MM.1S (cell line): Measurements from ENCODE around the gene VAC14.

ENCODE experiments used
- DNase-seq: peaks from one replicate; pipeline ENCODE4 v3.0.0-alpha.2; 2015
- H2AFZ ChIP-seq: fragments of 300-600 bp; sonication (generic); 2 replicates; pipeline ENCODE4 v1.6.0; 2016; ENCODE audit warnings: antibody characterized with exemption, low read length
- H3F3A ChIP-seq: fragments of 300-600 bp; sonication (generic); 2 replicates; pipeline ENCODE4 v1.6.1; 2016; ENCODE audit warnings: mild to moderate bottlenecking, antibody characterized with exemption, low read length, moderate library complexity, mixed read lengths; ENCODE audit not compliant: insufficient read depth
- H3K27ac ChIP-seq: fragments of 300-600 bp; sonication (generic); 2 replicates; pipeline ENCODE4 v1.5.1; 2016; ENCODE audit warnings: mild to moderate bottlenecking, low read length
- H3K27me3 ChIP-seq: fragments of 300-600 bp; sonication (generic); replicated peaks from 2 replicates; pipeline ENCODE4 v1.6.0; 2016; ENCODE audit warnings: low read length; ENCODE audit not compliant: insufficient read depth
- H3K36me3 ChIP-seq: fragments of 300-600 bp; sonication (generic); replicated peaks from 2 replicates; pipeline ENCODE4 v1.6.1; 2016; ENCODE audit warnings: mild to moderate bottlenecking, low read length, mixed read lengths; ENCODE audit not compliant: insufficient read depth
- H3K4me1 ChIP-seq: fragments of 300-600 bp; sonication (generic); 2 replicates; pipeline ENCODE4 v1.6.1; 2016; ENCODE audit warnings: low read length, mixed read lengths
- H3K4me2 ChIP-seq: fragments of 300-600 bp; sonication (generic); 2 replicates; pipeline ENCODE4 v1.6.0; 2016; ENCODE audit warnings: low read depth, low read length
- H3K4me3 ChIP-seq: fragments of 300-600 bp; sonication (generic); 2 replicates; pipeline ENCODE4 v1.5.1; 2016; ENCODE audit warnings: low read length, mixed read lengths
- H3K79me2 ChIP-seq: fragments of 300-600 bp; sonication (generic); 2 replicates; pipeline ENCODE4 v1.6.1; 2016; ENCODE audit warnings: mixed run types, low read length, mixed read lengths
- H3K9ac ChIP-seq: fragments of 300-600 bp; sonication (generic); 2 replicates; pipeline ENCODE4 v1.6.1; 2016; ENCODE audit warnings: low read length, mixed read lengths
- H3K9me2 ChIP-seq: fragments of 300-600 bp; sonication (generic); replicated peaks from 2 replicates; pipeline ENCODE4 v1.6.1; 2016; ENCODE audit warnings: mild to moderate bottlenecking, low read length, mixed read lengths; ENCODE audit not compliant: insufficient read depth
- H3K9me3 ChIP-seq: fragments of 300-600 bp; sonication (generic); replicated peaks from 2 replicates; pipeline ENCODE4 v1.6.1; 2016; ENCODE audit warnings: mild to moderate bottlenecking, low read length, mixed read lengths; ENCODE audit not compliant: insufficient read depth
- H4K20me1 ChIP-seq: fragments of 300-600 bp; sonication (generic); 2 replicates; pipeline ENCODE4 v1.6.1; 2016; ENCODE audit warnings: mild to moderate bottlenecking, low read length, moderate library complexity, mixed read lengths; ENCODE audit not compliant: insufficient read depth
- CTCF ChIP-seq: fragments of 300-600 bp; sonication (generic); IDR thresholded peaks from 2 replicates; pipeline ENCODE4 v1.5.1; 2016; ENCODE audit warnings: antibody characterized with exemption, low read length, mixed read lengths
- EZH2 ChIP-seq: fragments of 300-600 bp; sonication (generic); optimal IDR thresholded peaks from 2 replicates; pipeline ENCODE3; 2017; ENCODE audit warnings: low read depth, mild to moderate bottlenecking, antibody characterized with exemption, low read length, mixed read lengths
- EZH2phosphoT487 ChIP-seq: fragments of 300-600 bp; sonication (generic); IDR thresholded peaks from 2 replicates; pipeline ENCODE4 v1.6.1; 2018; ENCODE audit warnings: antibody characterized with exemption, low read length

VAC14 gene

DNA sequence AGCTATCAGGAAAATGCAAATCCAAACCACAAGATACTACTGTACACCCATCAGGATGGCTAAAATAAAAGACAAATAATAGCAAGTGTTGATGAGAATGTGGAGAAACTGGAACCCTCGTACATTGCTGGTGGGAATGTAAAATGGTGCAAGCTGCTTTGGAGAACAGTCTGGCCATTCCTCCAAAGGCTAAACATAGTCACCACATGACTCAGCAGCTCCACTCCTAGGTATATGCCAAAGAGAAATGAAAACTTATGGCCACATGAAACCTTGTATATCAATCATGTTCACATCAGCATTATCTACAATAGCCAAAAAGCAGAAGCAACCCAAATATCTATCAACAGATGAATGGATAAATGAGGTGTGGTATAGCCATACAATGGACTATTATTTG lies 28.5 kb downstream of the VAC14 start:
- Histone ChIP-seq H3F3A (no peaks in the 10 kb centered on the region), H3K36me3 (no peaks in the 10 kb centered on the region), H3K9ac (no peak overlapping the region), H3K79me2 (no peaks in the 10 kb centered on the region), H3K4me2 (no peak overlapping the region), H3K4me3 (no peak overlapping the region), H3K27me3 (no peaks in the 10 kb centered on the region), H2AFZ (no peak overlapping the region), H4K20me1 (no peaks in the 10 kb centered on the region), H3K9me3 (no peaks in the 10 kb centered on the region), H3K9me2 (no peaks in the 10 kb centered on the region), H3K27ac (no peak overlapping the region), H3K4me1 (no peaks in the 10 kb centered on the region)
- no peak for DNase-seq
- TF ChIP-seq EZH2phosphoT487 (no peak), CTCF (no peak), EZH2 (no peak)

GRCh38 chr16:70770626-70771552 lies 30.1 kb downstream of the VAC14 start:
- H2AFZ ChIP-seq = no peak overlapping the region
- no peaks in the 10 kb centered on the region for H3K27me3 ChIP-seq
- no peak overlapping the region for H3K4me3 ChIP-seq
- H3K9ac ChIP-seq = no peak overlapping the region
- H3K9me3 ChIP-seq = no peaks in the 10 kb centered on the region
- DNase-seq = no peak
- H3K36me3 ChIP-seq = no peaks in the 10 kb centered on the region
- no peaks in the 10 kb centered on the region for H4K20me1 ChIP-seq
- H3K9me2 ChIP-seq = no peaks in the 10 kb centered on the region
- no peaks in the 10 kb centered on the region for H3F3A ChIP-seq
- no peaks in the 10 kb centered on the region for H3K4me1 ChIP-seq
- H3K27ac ChIP-seq = no peak overlapping the region
- no peaks in the 10 kb centered on the region for H3K79me2 ChIP-seq
- TF ChIP-seq EZH2 (no peak), CTCF (peak; percentile 85)
- no peak overlapping the region for H3K4me2 ChIP-seq

GRCh38 chr16:70770291-70770625 lies 30.7 kb downstream of the VAC14 start:
- no peak for DNase-seq
- no peaks in the 10 kb centered on the region for H4K20me1 ChIP-seq
- H3K9ac ChIP-seq = no peak overlapping the region
- no peak overlapping the region for H3K4me3 ChIP-seq
- no peaks in the 10 kb centered on the region for H3K4me1 ChIP-seq
- no peaks in the 10 kb centered on the region for H3K36me3 ChIP-seq
- no peaks in the 10 kb centered on the region for H3F3A ChIP-seq
- no peaks in the 10 kb centered on the region for H3K9me2 ChIP-seq
- H3K79me2 ChIP-seq = no peaks in the 10 kb centered on the region
- no peaks in the 10 kb centered on the region for H3K27me3 ChIP-seq
- TF ChIP-seq EZH2phosphoT487 (no peak), CTCF (no peak), EZH2 (no peak)
- H3K27ac ChIP-seq = no peak overlapping the region
- H3K4me2 ChIP-seq = no peak overlapping the region
- H3K9me3 ChIP-seq = no peaks in the 10 kb centered on the region
- H2AFZ ChIP-seq = no peak overlapping the region
